ENCODE measurements around the gene CXCR5. TPM values are rescaled to one million over a fixed set of nuclear protein-coding genes. Genes with fewer than 3 reads are reported as not detected.

CXCR5 gene
- total RNA-seq, 4 donors from 2014 or later: 0.66 to 7.4 (median 1.1) TPM; not detected in 1

DNA sequence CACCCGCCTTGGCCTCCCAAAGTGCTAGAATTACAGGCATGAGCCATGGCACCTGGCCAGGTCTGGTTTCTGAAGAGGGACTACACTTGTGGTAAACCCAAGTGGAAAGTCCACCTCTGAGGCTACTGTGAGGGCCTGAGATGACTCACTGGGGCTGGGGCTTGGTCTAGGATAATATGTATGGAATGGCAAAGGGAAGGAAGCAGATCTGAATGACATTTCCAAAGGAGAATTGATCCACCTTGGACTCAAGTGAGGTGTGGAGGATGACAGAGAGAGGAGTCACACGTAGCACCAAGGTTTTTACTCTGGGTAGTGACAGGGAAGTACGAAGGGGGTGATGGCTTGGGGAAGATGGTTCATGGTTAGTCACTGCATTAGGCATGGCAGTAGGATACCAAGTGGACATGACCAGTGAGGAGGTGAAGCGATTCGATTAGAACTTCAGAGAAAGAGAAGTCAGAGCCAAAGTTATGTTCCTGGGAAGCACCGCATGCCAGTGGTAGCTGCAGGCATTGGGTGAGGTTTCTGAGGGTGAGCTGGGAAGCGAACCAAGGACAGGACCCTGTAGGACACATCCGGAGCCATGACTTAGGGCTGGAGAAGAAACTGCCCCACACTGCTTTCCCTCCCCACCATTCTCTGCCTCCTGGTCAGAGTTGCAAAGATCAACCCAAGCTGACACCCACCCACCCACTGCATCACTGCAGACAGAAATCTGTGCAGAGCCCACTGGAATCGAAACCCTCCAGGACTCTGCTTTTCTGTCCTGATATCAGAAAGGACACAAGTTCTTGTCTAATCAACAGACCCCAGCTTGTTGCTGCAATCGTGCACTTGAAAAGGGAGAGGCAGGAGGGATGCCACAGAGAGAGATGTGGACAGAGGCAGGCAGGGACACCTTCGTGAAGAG is 55.1 kb downstream of the CXCR5 start:
- peak in 2 of 3 donors; percentile 62 to 85 for DNase-seq
- H3K36me3 ChIP-seq: no peaks in the 10 kb centered on the region
- H3K27me3 ChIP-seq: no peaks in the 10 kb centered on the region
- no peak overlapping the region for H3K4me3 ChIP-seq
- peak overlapping the region in 1 of 4 donors; percentile 29 for H3K27ac ChIP-seq
- no peak for TF ChIP-seq POLR2A (IDR thresholded peaks at IDR 0.05)
- TF ChIP-seq, protein P1, sequence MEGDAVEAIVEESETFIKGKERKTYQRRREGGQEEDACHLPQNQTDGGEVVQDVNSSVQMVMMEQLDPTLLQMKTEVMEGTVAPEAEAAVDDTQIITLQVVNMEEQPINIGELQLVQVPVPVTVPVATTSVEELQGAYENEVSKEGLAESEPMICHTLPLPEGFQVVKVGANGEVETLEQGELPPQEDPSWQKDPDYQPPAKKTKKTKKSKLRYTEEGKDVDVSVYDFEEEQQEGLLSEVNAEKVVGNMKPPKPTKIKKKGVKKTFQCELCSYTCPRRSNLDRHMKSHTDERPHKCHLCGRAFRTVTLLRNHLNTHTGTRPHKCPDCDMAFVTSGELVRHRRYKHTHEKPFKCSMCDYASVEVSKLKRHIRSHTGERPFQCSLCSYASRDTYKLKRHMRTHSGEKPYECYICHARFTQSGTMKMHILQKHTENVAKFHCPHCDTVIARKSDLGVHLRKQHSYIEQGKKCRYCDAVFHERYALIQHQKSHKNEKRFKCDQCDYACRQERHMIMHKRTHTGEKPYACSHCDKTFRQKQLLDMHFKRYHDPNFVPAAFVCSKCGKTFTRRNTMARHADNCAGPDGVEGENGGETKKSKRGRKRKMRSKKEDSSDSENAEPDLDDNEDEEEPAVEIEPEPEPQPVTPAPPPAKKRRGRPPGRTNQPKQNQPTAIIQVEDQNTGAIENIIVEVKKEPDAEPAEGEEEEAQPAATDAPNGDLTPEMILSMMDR (IDR thresholded peaks at IDR 0.05): no peak
- H3K9me3 ChIP-seq: no peaks in the 10 kb centered on the region
- H3K4me1 ChIP-seq: peaks cover 0 to 10% (median 5%) of the 10 kb centered on the region in 4 donors

DNA sequence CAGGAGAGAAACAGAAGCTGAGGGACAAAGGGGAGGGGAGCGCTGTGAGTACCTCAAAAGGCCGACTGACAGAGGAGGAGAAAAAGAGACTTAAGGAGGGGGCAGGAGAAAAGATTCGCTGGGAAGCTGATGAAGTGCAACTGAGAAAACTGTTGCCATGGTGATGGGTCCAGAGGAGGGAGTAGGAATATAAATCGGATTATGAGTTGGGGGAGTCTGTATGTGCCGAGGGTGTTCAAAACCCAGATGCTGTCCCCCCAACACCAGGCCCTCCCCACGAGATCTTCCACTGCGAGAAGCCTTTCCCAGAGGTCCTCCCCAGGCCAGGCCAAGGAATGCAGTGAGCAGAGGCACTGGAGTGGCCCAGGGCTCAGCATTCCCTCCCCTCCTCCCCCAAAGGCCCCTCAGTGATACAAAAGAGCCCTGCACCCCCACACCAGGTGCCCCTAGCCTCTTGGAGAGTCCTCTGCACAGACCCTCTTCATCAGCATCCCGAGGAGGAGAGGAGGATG is 55.8 kb downstream of the CXCR5 start:
- no peaks in the 10 kb centered on the region for H3K36me3 ChIP-seq
- no peak for TF ChIP-seq POLR2A (IDR thresholded peaks at IDR 0.05)
- TF ChIP-seq, protein P1 (IDR thresholded peaks at IDR 0.05): no peak
- no peak overlapping the region for H3K4me3 ChIP-seq
- DNase-seq: no peak
- no peak overlapping the region for H3K27ac ChIP-seq
- H3K9me3 ChIP-seq: no peaks in the 10 kb centered on the region
- H3K27me3 ChIP-seq: no peaks in the 10 kb centered on the region
- peaks cover 0 to 10% (median 5%) of the 10 kb centered on the region in 4 donors for H3K4me1 ChIP-seq

DNA sequence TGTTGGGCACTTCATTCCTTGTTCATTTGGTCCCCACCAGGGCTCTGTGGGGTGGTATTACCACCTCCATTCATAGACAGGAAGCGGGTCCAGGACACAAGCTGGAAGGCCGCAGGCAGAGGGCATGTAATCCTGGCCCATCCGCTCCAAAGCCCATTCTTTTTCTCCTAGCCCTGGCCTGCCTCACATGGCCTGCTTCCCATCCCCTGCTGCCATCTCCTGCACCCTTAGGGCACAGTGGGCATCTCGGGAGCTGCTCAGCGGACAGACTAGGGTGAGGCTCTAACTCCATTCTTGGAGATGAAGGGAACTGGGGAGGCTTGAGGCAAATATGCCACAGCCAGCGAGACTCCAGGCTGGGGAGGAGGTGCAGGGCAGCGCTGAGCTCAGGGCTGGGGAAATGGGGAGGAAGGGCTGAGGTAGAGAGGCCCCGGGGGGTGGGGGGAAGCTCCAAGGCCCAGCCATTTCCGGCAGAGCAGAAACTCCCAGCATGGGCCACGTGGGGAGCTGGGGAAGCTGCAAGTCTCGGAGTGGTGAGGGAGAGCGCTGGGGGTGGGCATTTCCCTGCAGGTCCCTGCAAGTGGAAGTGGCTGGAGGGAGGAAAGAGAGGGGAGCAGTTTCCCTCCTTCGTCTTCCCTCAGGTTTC is 56.4 kb downstream of the CXCR5 start:
- DNase-seq: peak in 1 of 3 donors; percentile 43
- no peaks in the 10 kb centered on the region for H3K36me3 ChIP-seq
- peaks cover 0 to 10% (median 5%) of the 10 kb centered on the region in 4 donors for H3K4me1 ChIP-seq
- no peak overlapping the region for H3K27ac ChIP-seq
- H3K9me3 ChIP-seq: no peaks in the 10 kb centered on the region
- no peak overlapping the region for H3K4me3 ChIP-seq
- no peaks in the 10 kb centered on the region for H3K27me3 ChIP-seq
- TF ChIP-seq, protein P1 (IDR thresholded peaks at IDR 0.05): no peak
- TF ChIP-seq POLR2A (IDR thresholded peaks at IDR 0.05): no peak

DNA sequence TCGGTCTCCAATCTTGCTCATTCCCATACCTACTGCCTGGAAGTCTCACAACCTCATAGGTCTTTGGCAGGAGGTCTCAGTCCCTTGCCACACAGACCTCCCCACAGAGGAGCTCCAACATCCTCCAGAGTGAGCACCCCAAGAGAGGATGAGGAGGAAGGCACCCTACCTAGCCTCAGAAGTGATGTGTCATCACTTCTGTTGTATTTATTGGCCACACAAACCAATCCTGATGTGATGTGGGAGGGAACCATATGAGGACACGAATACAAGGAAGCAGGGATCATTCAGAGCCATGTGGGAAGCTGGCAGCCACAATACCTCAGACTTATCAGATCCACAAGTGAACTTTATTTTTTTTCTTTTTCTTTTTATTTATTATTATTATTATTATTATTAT is 63.4 kb downstream of the CXCR5 start:
- DNase-seq: no peak
- H3K9me3 ChIP-seq: no peaks in the 10 kb centered on the region
- H3K4me3 ChIP-seq: no peak overlapping the region
- H3K4me1 ChIP-seq: no peaks in the 10 kb centered on the region
- TF ChIP-seq, protein P1 (IDR thresholded peaks at IDR 0.05): no peak
- no peak for TF ChIP-seq POLR2A (IDR thresholded peaks at IDR 0.05)
- no peaks in the 10 kb centered on the region for H3K27me3 ChIP-seq
- H3K36me3 ChIP-seq: no peaks in the 10 kb centered on the region
- no peak overlapping the region for H3K27ac ChIP-seq

Small RNAs within 50 kb of the gene (small RNA-seq; reads per million reads assigned to genes)
- gene MIR4492: 0 reads per million in 2 donors
- 0 reads per million in 2 donors for gene RF00019
- gene RN7SL688P: 0 reads per million in 2 donors

Other genes starting within 250 kb of the CXCR5 start
- 10 to 100 TPM; 18.9 to 53.4 (median 32.6) TPM for gene TREH, start 204.2 kb upstream of the CXCR5 start, total RNA-seq
- gene DDX6, start 92.7 kb upstream of the CXCR5 start, total RNA-seq: 10 to 100 TPM; 65.0 to 95.7 (median 93.0) TPM
- 10 to 100 TPM; 26.4 to 51.3 (median 34.1) TPM for gene BCL9L, start 42.0 kb downstream of the CXCR5 start, total RNA-seq
- not detected for gene UPK2, start 72.4 kb downstream of the CXCR5 start, total RNA-seq
- not detected for gene FOXR1, start 87.9 kb downstream of the CXCR5 start, total RNA-seq
- gene CENATAC, start 114.2 kb downstream of the CXCR5 start, total RNA-seq: 100 to 1,000 TPM in 3 of 4 donors, 10 to 100 TPM in 1; 66.4 to 192 (median 105) TPM
- gene RPS25, start 134.5 kb downstream of the CXCR5 start, total RNA-seq: 1,000 to 10,000 TPM in 1 of 4 donors, 100 to 1,000 TPM in 3; 369 to 1,310 (median 750) TPM
- 100 to 1,000 TPM in 1 of 4 donors, 10 to 100 TPM in 3; 52.8 to 104 (median 77.8) TPM for gene TRAPPC4, start 134.9 kb downstream of the CXCR5 start, total RNA-seq
- gene SLC37A4, start 147.0 kb downstream of the CXCR5 start, total RNA-seq: 100 to 1,000 TPM in 3 of 4 donors, 10 to 100 TPM in 1; 18.2 to 253 (median 209) TPM
- gene HYOU1, start 173.3 kb downstream of the CXCR5 start, total RNA-seq: 10 to 100 TPM; 65.2 to 97.7 (median 66.9) TPM
- gene VPS11, start 183.9 kb downstream of the CXCR5 start, total RNA-seq: 10 to 100 TPM; 26.3 to 72.6 (median 37.2) TPM
- gene HMBS, start 201.0 kb downstream of the CXCR5 start, total RNA-seq: 10 to 100 TPM; 10.7 to 21.7 (median 15.0) TPM
- gene DPAGT1, start 218.0 kb downstream of the CXCR5 start, total RNA-seq: 10 to 100 TPM; 10.7 to 38.6 (median 33.1) TPM
- gene C2CD2L, start 223.5 kb downstream of the CXCR5 start, total RNA-seq: 100 to 1,000 TPM in 1 of 4 donors, 10 to 100 TPM in 3; 13.2 to 107 (median 81.8) TPM
- gene HINFP, start 237.7 kb downstream of the CXCR5 start, total RNA-seq: 10 to 100 TPM; 28.1 to 67.9 (median 49.0) TPM

Data from Peyer's patch (tissue), 4 donors.